ENCODE measurements around the gene AVEN.

AVEN gene

DNA sequence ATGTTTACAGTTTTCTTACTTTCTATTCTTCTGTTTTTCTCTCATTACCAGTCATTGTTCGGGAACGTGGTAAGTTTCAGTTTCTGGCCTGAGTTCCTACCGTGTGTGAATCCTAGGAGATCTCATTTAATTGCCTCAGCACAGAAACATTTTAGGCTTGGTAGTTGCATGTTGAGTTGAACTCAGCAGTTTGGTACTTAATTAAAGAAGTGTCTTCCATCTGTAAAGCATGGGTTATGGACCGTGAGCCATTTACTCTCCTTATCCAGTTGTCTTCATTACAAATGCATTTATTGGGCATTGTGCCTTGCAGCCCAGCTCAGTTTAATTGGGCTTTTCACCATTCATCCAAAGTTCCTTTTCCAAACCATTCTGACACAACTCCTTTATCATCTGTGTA lies 212.8 kb downstream of the AVEN start:
- Histone ChIP-seq H3K9me2 (replicated peaks; ENCODE audit: insufficient read depth, low read length) (no peaks in the 10 kb centered on the region), H3K4me3 (ENCODE audit: low read length) (no peak overlapping the region), H3K9me3 (replicated peaks; ENCODE audit: insufficient read depth, low read length) (no peaks in the 10 kb centered on the region), H3F3A (ENCODE audit: insufficient read depth, low read length) (no peaks in the 10 kb centered on the region), H3K27me3 (replicated peaks; ENCODE audit: insufficient read depth, low read length) (no peaks in the 10 kb centered on the region), H3K36me3 (replicated peaks; ENCODE audit: insufficient read depth, low read length) (no peaks in the 10 kb centered on the region), H2AFZ (ENCODE audit: low read length) (no peak overlapping the region), H3K79me2 (ENCODE audit: low read length) (no peaks in the 10 kb centered on the region), H3K4me2 (ENCODE audit: low read depth, low read length) (no peak overlapping the region), H3K4me1 (ENCODE audit: low read length) (no peaks in the 10 kb centered on the region), H3K27ac (ENCODE audit: low read length) (no peak overlapping the region), H3K9ac (ENCODE audit: low read length) (no peak overlapping the region), H4K20me1 (ENCODE audit: insufficient read depth, low read length) (no peaks in the 10 kb centered on the region)
- TF ChIP-seq EZH2phosphoT487 (IDR thresholded peaks at IDR 0.05; ENCODE audit: low read length) (no peak), EZH2 (optimal IDR thresholded peaks at IDR 0.05; ENCODE audit: low read depth, low read length) (no peak), CTCF (IDR thresholded peaks at IDR 0.05; ENCODE audit: low read length) (no peak)
- no peak for DNase-seq

DNA sequence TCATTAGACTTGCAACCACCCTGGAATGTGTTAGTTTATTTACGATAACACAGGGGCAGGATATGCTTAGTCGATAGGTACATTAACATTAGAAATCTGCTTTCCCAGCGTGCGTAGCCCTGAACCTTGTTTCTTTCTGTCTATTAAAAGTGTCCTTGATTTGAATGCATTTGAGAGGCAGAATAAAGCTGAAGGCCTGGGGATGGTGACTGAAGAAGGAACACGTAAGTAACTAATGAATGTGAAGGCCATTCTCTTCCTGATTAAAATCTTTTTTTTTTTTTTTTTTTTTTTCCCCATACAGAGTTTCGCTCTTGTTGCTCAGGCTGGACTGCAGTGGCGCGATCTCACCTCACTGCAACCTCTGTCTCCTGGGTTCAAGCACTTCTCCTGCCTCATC lies 213.6 kb downstream of the AVEN start:
- DNase-seq = no peak
- H3F3A ChIP-seq (ENCODE audit: insufficient read depth, low read length) = no peaks in the 10 kb centered on the region
- H3K9me2 ChIP-seq (replicated peaks; ENCODE audit: insufficient read depth, low read length) = no peaks in the 10 kb centered on the region
- H3K4me3 ChIP-seq (ENCODE audit: low read length) = no peak overlapping the region
- H4K20me1 ChIP-seq (ENCODE audit: insufficient read depth, low read length) = no peaks in the 10 kb centered on the region
- H3K27me3 ChIP-seq (replicated peaks; ENCODE audit: insufficient read depth, low read length) = no peaks in the 10 kb centered on the region
- H3K36me3 ChIP-seq (replicated peaks; ENCODE audit: insufficient read depth, low read length) = no peaks in the 10 kb centered on the region
- no peak for TF ChIP-seq CTCF (IDR thresholded peaks at IDR 0.05; ENCODE audit: low read length)
- no peak for TF ChIP-seq EZH2phosphoT487 (IDR thresholded peaks at IDR 0.05; ENCODE audit: low read length)
- TF ChIP-seq EZH2 (optimal IDR thresholded peaks at IDR 0.05; ENCODE audit: low read depth, low read length) = no peak
- no peaks in the 10 kb centered on the region for H3K9me3 ChIP-seq (replicated peaks; ENCODE audit: insufficient read depth, low read length)
- H3K27ac ChIP-seq (ENCODE audit: low read length) = no peak overlapping the region
- H3K79me2 ChIP-seq (ENCODE audit: low read length) = no peaks in the 10 kb centered on the region
- H3K4me2 ChIP-seq (ENCODE audit: low read depth, low read length) = no peak overlapping the region
- H2AFZ ChIP-seq (ENCODE audit: low read length) = no peak overlapping the region
- H3K4me1 ChIP-seq (ENCODE audit: low read length) = no peaks in the 10 kb centered on the region
- H3K9ac ChIP-seq (ENCODE audit: low read length) = no peak overlapping the region

GRCh38 chr15:33823119-33823518 lies 215.9 kb downstream of the AVEN start:
- H3K9me3 ChIP-seq (replicated peaks; ENCODE audit: insufficient read depth, low read length) = no peaks in the 10 kb centered on the region
- H3K79me2 ChIP-seq (ENCODE audit: low read length) = no peaks in the 10 kb centered on the region
- no peak overlapping the region for H3K27ac ChIP-seq (ENCODE audit: low read length)
- no peak for DNase-seq
- H4K20me1 ChIP-seq (ENCODE audit: insufficient read depth, low read length) = no peaks in the 10 kb centered on the region
- no peak overlapping the region for H3K9ac ChIP-seq (ENCODE audit: low read length)
- TF ChIP-seq EZH2phosphoT487 (IDR thresholded peaks at IDR 0.05; ENCODE audit: low read length) = no peak
- no peak for TF ChIP-seq EZH2 (optimal IDR thresholded peaks at IDR 0.05; ENCODE audit: low read depth, low read length)
- TF ChIP-seq CTCF (IDR thresholded peaks at IDR 0.05; ENCODE audit: low read length) = no peak
- H3K4me1 ChIP-seq (ENCODE audit: low read length) = no peaks in the 10 kb centered on the region
- H3K36me3 ChIP-seq (replicated peaks; ENCODE audit: insufficient read depth, low read length) = no peaks in the 10 kb centered on the region
- H3K27me3 ChIP-seq (replicated peaks; ENCODE audit: insufficient read depth, low read length) = no peaks in the 10 kb centered on the region
- H2AFZ ChIP-seq (ENCODE audit: low read length) = no peak overlapping the region
- no peaks in the 10 kb centered on the region for H3K9me2 ChIP-seq (replicated peaks; ENCODE audit: insufficient read depth, low read length)
- H3K4me2 ChIP-seq (ENCODE audit: low read depth, low read length) = no peak overlapping the region
- no peaks in the 10 kb centered on the region for H3F3A ChIP-seq (ENCODE audit: insufficient read depth, low read length)
- H3K4me3 ChIP-seq (ENCODE audit: low read length) = no peak overlapping the region
